Ectodermal cell (in vitro differentiated cells): Measurements from ENCODE around the gene ALOXE3.
"Not testable (repeated sequence)": the region's sequence is repeated elsewhere in the genome, so short reads cannot be mapped to it uniquely, and the experiment has no call there.

ENCODE experiments used
- H3K27ac ChIP-seq: 2 replicates; pipeline ENCODE4 v1.7.0; 2013; ENCODE audit warnings: mild to moderate bottlenecking, low read depth, low read length; ENCODE audit not compliant: insufficient read depth, poor library complexity, severe bottlenecking
- H3K27me3 ChIP-seq: 2 replicates; pipeline ENCODE4 v1.7.0; 2013; ENCODE audit warnings: mild to moderate bottlenecking, low read length; ENCODE audit not compliant: insufficient read depth, control insufficient read depth, poor library complexity, severe bottlenecking
- H3K36me3 ChIP-seq: one replicate; pipeline ENCODE4 v1.7.0; 2013; ENCODE audit warnings: low read length; ENCODE audit not compliant: control insufficient read depth, insufficient read depth
- H3K4me1 ChIP-seq: one replicate; pipeline ENCODE4 v1.7.0; 2013; ENCODE audit warnings: low read length; ENCODE audit not compliant: control insufficient read depth, insufficient read depth
- H3K4me3 ChIP-seq: 2 replicates; pipeline ENCODE4 v1.7.0; 2013; ENCODE audit warnings: low read depth, low read length, control low read depth; ENCODE audit not compliant: insufficient read depth
- H3K9me3 ChIP-seq: 2 replicates; pipeline ENCODE4 v1.7.0; 2013; ENCODE audit warnings: mild to moderate bottlenecking, low read length, moderate library complexity; ENCODE audit not compliant: control insufficient read depth
- WGBS, 2 experiments: methylation state at CpG; one replicate each; pipeline ENCODE4 v1.1.7; 2013; ENCODE audit warnings: missing lambda C conversion rate in 2 of 2; 5-methylcytosine and 5-hydroxymethylcytosine counted together

ALOXE3 gene

GRCh38 chr17:8061851-8062250 lies 56.5 kb downstream of the ALOXE3 start:
- 18 to 21% methylated on average over 8 of the region's 8 CpGs for WGBS, 2 experiments
- not testable (repeated sequence) for H3K9me3 ChIP-seq, H3K4me3 ChIP-seq, H3K27ac ChIP-seq, H3K36me3 ChIP-seq, H3K4me1 ChIP-seq
- H3K27me3 ChIP-seq, result peaks cover 95% of the 10 kb centered on the region

- Histone ChIP-seq H3K27ac (no peak overlapping the region), H3K4me3 (no peak overlapping the region), H3K27me3 (peaks cover 82% of the 10 kb centered on the region), H3K4me1 (peaks cover 5% of the 10 kb centered on the region), H3K9me3 (no peaks in the 10 kb centered on the region), H3K36me3 (no peaks in the 10 kb centered on the region)
- 15 to 17% methylated on average over 10 of the region's 10 CpGs for WGBS, 2 experiments
These were observed 58.0 kb downstream of the ALOXE3 start for GRCh38 chr17:8060274-8060673.

GRCh38 chr17:8059131-8059530 lies 59.2 kb downstream of the ALOXE3 start:
- WGBS, 2 experiments, result 75 to 81% methylated on average over 7 of the region's 7 CpGs
- H3K4me1 ChIP-seq, result peaks cover 5% of the 10 kb centered on the region
- peaks cover 71% of the 10 kb centered on the region for H3K27me3 ChIP-seq
- H3K4me3 ChIP-seq, result no peak overlapping the region
- H3K9me3 ChIP-seq, result no peaks in the 10 kb centered on the region
- no peaks in the 10 kb centered on the region for H3K36me3 ChIP-seq
- no peak overlapping the region for H3K27ac ChIP-seq

- Histone ChIP-seq H3K36me3 (no peaks in the 10 kb centered on the region), H3K4me1 (no peaks in the 10 kb centered on the region), H3K27me3 (peaks cover 62% of the 10 kb centered on the region), H3K9me3 (no peaks in the 10 kb centered on the region), H3K27ac (no peak overlapping the region), H3K4me3 (no peak overlapping the region)
- WGBS, 2 experiments, result 19 to 22% methylated on average over 14 of the region's 14 CpGs
These were observed 60.6 kb downstream of the ALOXE3 start for GRCh38 chr17:8057691-8058114.

GRCh38 chr17:8056976-8057625 lies 61.2 kb downstream of the ALOXE3 start:
- 84 to 87% methylated on average over 17 of the region's 17 CpGs for WGBS, 2 experiments
- Histone ChIP-seq H3K9me3 (no peaks in the 10 kb centered on the region), H3K27me3 (peaks cover 56% of the 10 kb centered on the region), H3K4me1 (no peaks in the 10 kb centered on the region), H3K27ac (no peak overlapping the region), H3K4me3 (no peak overlapping the region), H3K36me3 (no peaks in the 10 kb centered on the region)

GRCh38 chr17:8056232-8056975 lies 61.9 kb downstream of the ALOXE3 start:
- H3K9me3 ChIP-seq, result no peaks in the 10 kb centered on the region
- no peaks in the 10 kb centered on the region for H3K36me3 ChIP-seq
- no peaks in the 10 kb centered on the region for H3K4me1 ChIP-seq
- H3K4me3 ChIP-seq, result no peak overlapping the region
- peaks cover 49% of the 10 kb centered on the region for H3K27me3 ChIP-seq
- WGBS, 2 experiments, result 87% methylated on average over 14 of the region's 14 CpGs
- no peak overlapping the region for H3K27ac ChIP-seq

GRCh38 chr17:8055851-8056231 lies 62.5 kb downstream of the ALOXE3 start:
- H3K9me3 ChIP-seq, result no peaks in the 10 kb centered on the region
- no peaks in the 10 kb centered on the region for H3K36me3 ChIP-seq
- H3K4me1 ChIP-seq, result no peaks in the 10 kb centered on the region
- no peak overlapping the region for H3K27ac ChIP-seq
- WGBS, 2 experiments, result 87 to 91% methylated on average over 3 of the region's 3 CpGs
- no peak overlapping the region for H3K4me3 ChIP-seq
- H3K27me3 ChIP-seq, result peaks cover 43% of the 10 kb centered on the region

- H3K27ac ChIP-seq, result no peak overlapping the region
- no peaks in the 10 kb centered on the region for H3K36me3 ChIP-seq
- no peaks in the 10 kb centered on the region for H3K4me1 ChIP-seq
- 92 to 95% methylated on average over 7 of the region's 7 CpGs for WGBS, 2 experiments
- H3K9me3 ChIP-seq, result no peaks in the 10 kb centered on the region
- peaks cover 21% of the 10 kb centered on the region for H3K27me3 ChIP-seq
- H3K4me3 ChIP-seq, result no peak overlapping the region
These were observed 64.7 kb downstream of the ALOXE3 start for GRCh38 chr17:8053600-8053999.

GRCh38 chr17:8052256-8053252 lies 65.8 kb downstream of the ALOXE3 start:
- Histone ChIP-seq H3K9me3 (no peaks in the 10 kb centered on the region), H3K27ac (no peak overlapping the region), H3K36me3 (no peaks in the 10 kb centered on the region), H3K4me3 (no peak overlapping the region), H3K27me3 (peaks cover 12% of the 10 kb centered on the region), H3K4me1 (no peaks in the 10 kb centered on the region)
- 87 to 94% methylated on average over 6 of the region's 6 CpGs for WGBS, 2 experiments

- Histone ChIP-seq H3K9me3 (no peaks in the 10 kb centered on the region), H3K4me3 (no peak overlapping the region), H3K27me3 (peaks cover 6% of the 10 kb centered on the region), H3K4me1 (no peaks in the 10 kb centered on the region), H3K36me3 (no peaks in the 10 kb centered on the region), H3K27ac (no peak overlapping the region)
- 88 to 92% methylated on average over 7 of the region's 7 CpGs for WGBS, 2 experiments
These were observed 66.5 kb downstream of the ALOXE3 start for GRCh38 chr17:8051831-8052230.
